ENCODE data around the gene THSD4. TPM values are rescaled to one million over a fixed set of nuclear protein-coding genes. Genes with fewer than 3 reads are reported as not detected.
A peak's percentile ranks its signal among the peaks of the same experiment; 100 is the strongest.

THSD4 gene
- total and polyA plus RNA-seq, 3 experiments from 2014 or later = not detected

DNA sequence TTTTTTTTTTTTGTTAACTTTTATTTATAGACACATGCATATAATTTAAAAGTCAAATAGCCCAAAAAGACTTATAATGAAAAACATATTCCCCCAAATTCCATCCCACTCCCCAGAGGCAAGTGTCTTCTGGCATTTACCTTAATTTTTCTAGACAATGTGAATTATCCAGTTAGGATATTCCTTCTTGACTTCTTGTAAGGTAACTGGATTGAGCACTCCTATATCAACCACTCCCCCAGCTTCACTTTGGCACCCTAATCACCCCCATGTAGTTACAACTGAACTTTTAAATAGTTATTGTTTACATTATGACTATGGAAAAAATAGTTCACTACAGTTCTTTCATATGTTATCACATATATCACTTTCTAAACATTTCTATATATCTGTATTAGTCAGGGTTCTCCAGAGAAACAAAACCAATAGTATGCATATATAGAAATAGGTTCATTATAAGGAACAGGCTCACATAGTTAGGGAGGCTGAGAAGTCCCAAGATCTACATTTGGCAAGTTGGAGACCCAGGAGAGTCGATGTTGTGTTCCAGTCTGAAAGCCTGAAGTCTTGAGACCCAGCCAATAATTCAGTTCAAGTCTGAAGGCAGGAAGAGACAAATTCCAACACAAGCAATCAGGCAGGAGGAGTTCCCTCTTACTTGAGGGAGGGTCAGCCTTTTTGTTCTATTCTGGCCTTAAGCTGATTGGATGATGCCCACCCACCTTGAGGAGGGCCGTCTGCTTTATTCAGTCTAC, 175.8 kb downstream of the THSD4 start:
- DNase-seq = no peak
- Histone ChIP-seq H3K4me1 (ENCODE audit: insufficient read depth, low read length) (peaks cover 14% of the 10 kb centered on the region), H3K27me3 (ENCODE audit: insufficient read depth, low read length, poor library complexity, severe bottlenecking) (no peaks in the 10 kb centered on the region), H3K36me3 (ENCODE audit: insufficient read depth, low read length) (no peaks in the 10 kb centered on the region), H3K4me3 (ENCODE audit: low read length) (no peak overlapping the region), H3K27ac (ENCODE audit: low read depth, low read length) (no peak overlapping the region), H3K9me3 (ENCODE audit: low read length) (no peaks in the 10 kb centered on the region)
- H3K27ac Mint-ChIP-seq = no peak overlapping the region
- ChIA-PET CTCF (no interaction called here), POLR2A (no interaction called here)
- H3K36me3 Mint-ChIP-seq = peaks cover 0 to 3% (median 0%) of the 10 kb centered on the region in 3 donors
- H3K4me3 Mint-ChIP-seq = no peak overlapping the region
- H3K4me1 Mint-ChIP-seq = peaks cover 10 to 16% (median 14%) of the 10 kb centered on the region in 3 donors
- peaks cover 6 to 10% of the 10 kb centered on the region in 2 donors for H3K27me3 Mint-ChIP-seq
- H3K9me3 Mint-ChIP-seq = no peaks in the 10 kb centered on the region

DNA sequence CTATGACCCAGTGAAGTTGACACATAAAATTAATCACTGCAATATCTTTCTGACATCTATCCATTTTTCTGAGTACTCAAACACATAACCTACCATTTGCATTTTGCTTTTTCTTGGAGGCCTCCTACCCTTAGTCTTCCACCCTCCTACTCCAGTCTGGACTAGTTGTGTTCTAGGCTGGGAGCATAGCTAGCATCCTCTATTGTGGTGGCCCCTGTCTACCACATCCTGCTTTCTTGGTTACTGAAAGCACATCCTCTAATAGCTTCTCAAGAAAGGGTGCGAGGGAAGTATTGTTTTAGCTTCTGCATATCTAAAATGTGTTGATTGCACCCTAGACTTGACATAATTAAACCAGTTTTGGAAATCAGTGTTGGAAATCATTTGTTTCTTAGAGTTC, 176.5 kb downstream of the THSD4 start:
- Histone ChIP-seq H3K9me3 (ENCODE audit: low read length) (no peaks in the 10 kb centered on the region), H3K27me3 (ENCODE audit: insufficient read depth, low read length, poor library complexity, severe bottlenecking) (no peaks in the 10 kb centered on the region), H3K4me3 (ENCODE audit: low read length) (no peak overlapping the region), H3K4me1 (ENCODE audit: insufficient read depth, low read length) (peaks cover 14% of the 10 kb centered on the region), H3K36me3 (ENCODE audit: insufficient read depth, low read length) (no peaks in the 10 kb centered on the region), H3K27ac (ENCODE audit: low read depth, low read length) (no peak overlapping the region)
- Mint-ChIP-seq H3K27ac (peak overlapping the region in 1 of 8 donors; percentile 26), H3K9me3 (no peaks in the 10 kb centered on the region), H3K27me3 (peaks cover 2 to 5% of the 10 kb centered on the region in 2 donors), H3K4me1 (peaks cover 10 to 16% (median 14%) of the 10 kb centered on the region in 3 donors), H3K4me3 (peak overlapping the region in 1 of 7 donors; percentile 20), H3K36me3 (peaks cover 0 to 2% (median 0%) of the 10 kb centered on the region in 3 donors)
- POLR2A ChIA-PET = no interaction called here
- DNase-seq = peak in 1 of 5 donors; percentile 11
- CTCF ChIA-PET = no interaction called here

- Histone ChIP-seq H3K27me3 (ENCODE audit: insufficient read depth, low read length, poor library complexity, severe bottlenecking) (no peaks in the 10 kb centered on the region), H3K4me3 (ENCODE audit: low read length) (no peak overlapping the region), H3K4me1 (ENCODE audit: insufficient read depth, low read length) (peaks cover 14% of the 10 kb centered on the region), H3K9me3 (ENCODE audit: low read length) (no peaks in the 10 kb centered on the region), H3K36me3 (ENCODE audit: insufficient read depth, low read length) (no peaks in the 10 kb centered on the region), H3K27ac (ENCODE audit: low read depth, low read length) (no peak overlapping the region)
- POLR2A ChIA-PET = interaction anchor here (0.7 kb wide), 1 partner anchor 508 kb away, joined by 3 read pairs; no protein-coding TSS in a partner anchor
- no peak for DNase-seq
- Mint-ChIP-seq H3K4me3 (no peak overlapping the region), H3K36me3 (peaks cover 0 to 2% (median 0%) of the 10 kb centered on the region in 3 donors), H3K9me3 (no peaks in the 10 kb centered on the region), H3K27me3 (peaks cover 0 to 2% of the 10 kb centered on the region in 2 donors), H3K4me1 (peaks cover 10 to 16% (median 14%) of the 10 kb centered on the region in 3 donors), H3K27ac (no peak overlapping the region)
- CTCF ChIA-PET = no interaction called here
Measured at GRCh38 chr15:71293723-71294122, 178.5 kb downstream of the THSD4 start.

DNA sequence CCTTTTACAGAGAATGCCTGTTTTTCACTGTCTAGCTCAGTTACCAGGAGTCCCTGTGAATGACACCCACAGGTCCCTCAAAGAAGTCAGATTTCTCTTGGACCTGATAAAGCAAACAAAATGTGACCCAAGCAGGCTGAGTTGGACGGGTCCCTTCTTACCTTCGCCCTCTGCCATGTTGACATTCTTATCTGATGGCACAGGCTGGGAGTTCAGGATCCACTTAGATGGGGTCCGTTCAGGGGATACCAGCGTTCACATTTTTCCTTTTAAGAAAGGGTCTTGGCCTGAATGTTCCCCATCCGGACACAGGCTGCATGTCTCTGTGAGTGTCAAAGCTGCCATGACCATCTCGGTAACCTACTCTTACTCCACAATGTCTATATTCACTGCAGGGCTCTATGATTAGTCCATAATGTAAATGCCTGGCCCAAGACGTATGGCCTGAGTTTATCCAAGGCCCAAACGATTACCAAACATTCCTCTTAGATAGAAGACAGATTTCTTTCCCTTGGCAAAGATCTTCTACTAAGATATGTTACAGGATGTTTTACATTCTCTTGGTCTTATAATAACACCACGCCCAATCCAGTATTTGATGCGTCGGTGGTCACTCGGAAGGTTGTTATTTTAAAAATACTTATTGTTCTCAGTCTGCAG, 179.1 kb downstream of the THSD4 start:
- no peaks in the 10 kb centered on the region for H3K27me3 ChIP-seq (ENCODE audit: insufficient read depth, low read length, poor library complexity, severe bottlenecking)
- no peaks in the 10 kb centered on the region for H3K36me3 ChIP-seq (ENCODE audit: insufficient read depth, low read length)
- peaks cover 10 to 16% (median 14%) of the 10 kb centered on the region in 3 donors for H3K4me1 Mint-ChIP-seq
- H3K36me3 Mint-ChIP-seq = peaks cover 0 to 2% (median 0%) of the 10 kb centered on the region in 3 donors
- no peaks in the 10 kb centered on the region for H3K9me3 Mint-ChIP-seq
- no peak for DNase-seq
- no peak overlapping the region for H3K4me3 Mint-ChIP-seq
- H3K9me3 ChIP-seq (ENCODE audit: low read length) = no peaks in the 10 kb centered on the region
- H3K27me3 Mint-ChIP-seq = peaks cover 0 to 4% of the 10 kb centered on the region in 2 donors
- POLR2A ChIA-PET = no interaction called here
- CTCF ChIA-PET = no interaction called here
- no peak overlapping the region for H3K4me3 ChIP-seq (ENCODE audit: low read length)
- H3K27ac Mint-ChIP-seq = no peak overlapping the region
- H3K27ac ChIP-seq (ENCODE audit: low read depth, low read length) = no peak overlapping the region
- H3K4me1 ChIP-seq (ENCODE audit: insufficient read depth, low read length) = peaks cover 14% of the 10 kb centered on the region

GRCh38 chr15:71294911-71295602, 179.8 kb downstream of the THSD4 start:
- H3K27me3 Mint-ChIP-seq = peaks cover 0 to 4% of the 10 kb centered on the region in 2 donors
- peaks cover 10 to 16% (median 14%) of the 10 kb centered on the region in 3 donors for H3K4me1 Mint-ChIP-seq
- H3K9me3 ChIP-seq (ENCODE audit: low read length) = no peaks in the 10 kb centered on the region
- H3K27ac ChIP-seq (ENCODE audit: low read depth, low read length) = no peak overlapping the region
- peaks cover 14% of the 10 kb centered on the region for H3K4me1 ChIP-seq (ENCODE audit: insufficient read depth, low read length)
- no peaks in the 10 kb centered on the region for H3K36me3 ChIP-seq (ENCODE audit: insufficient read depth, low read length)
- no peaks in the 10 kb centered on the region for H3K9me3 Mint-ChIP-seq
- no peak overlapping the region for H3K4me3 ChIP-seq (ENCODE audit: low read length)
- DNase-seq = no peak
- ChIA-PET POLR2A (no interaction called here), CTCF (no interaction called here)
- H3K4me3 Mint-ChIP-seq = no peak overlapping the region
- H3K36me3 Mint-ChIP-seq = peaks cover 0 to 2% (median 0%) of the 10 kb centered on the region in 3 donors
- no peaks in the 10 kb centered on the region for H3K27me3 ChIP-seq (ENCODE audit: insufficient read depth, low read length, poor library complexity, severe bottlenecking)
- H3K27ac Mint-ChIP-seq = no peak overlapping the region

DNA sequence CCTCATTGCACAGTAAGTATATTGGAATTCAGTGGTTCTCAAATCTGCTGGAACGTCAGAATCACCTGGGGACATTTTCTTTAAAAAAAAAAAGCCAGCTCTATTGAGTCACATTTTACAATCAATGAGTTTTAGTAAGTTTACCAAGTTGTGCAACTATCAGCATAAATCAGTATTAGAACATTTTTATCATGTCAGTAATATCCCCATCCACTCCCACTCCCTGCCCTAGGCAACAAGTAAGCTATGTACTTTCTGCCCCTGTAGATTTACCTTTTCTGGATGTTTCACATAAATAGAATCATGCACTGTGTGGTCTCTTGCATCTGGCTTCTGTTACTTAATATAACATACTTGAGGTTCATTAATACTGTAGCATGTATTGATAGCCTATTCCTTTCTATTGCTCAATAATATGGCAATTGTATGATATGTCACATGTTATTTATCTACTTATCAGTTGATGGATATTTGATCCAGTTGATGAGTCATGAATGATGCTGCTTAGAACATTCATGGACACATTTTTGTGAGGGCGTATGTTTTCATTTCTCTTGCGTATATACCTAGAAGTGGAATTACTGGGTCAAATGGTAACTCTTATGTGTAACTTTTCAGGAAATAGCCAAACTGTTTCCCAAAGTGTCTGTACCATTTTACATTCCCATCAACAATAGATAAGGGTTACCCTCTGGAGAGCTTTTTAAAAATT, 180.5 kb downstream of the THSD4 start:
- Histone ChIP-seq H3K4me3 (ENCODE audit: low read length) (no peak overlapping the region), H3K27me3 (ENCODE audit: insufficient read depth, low read length, poor library complexity, severe bottlenecking) (no peaks in the 10 kb centered on the region), H3K9me3 (ENCODE audit: low read length) (no peaks in the 10 kb centered on the region), H3K36me3 (ENCODE audit: insufficient read depth, low read length) (no peaks in the 10 kb centered on the region), H3K4me1 (ENCODE audit: insufficient read depth, low read length) (peaks cover 14% of the 10 kb centered on the region), H3K27ac (ENCODE audit: low read depth, low read length) (no peak overlapping the region)
- ChIA-PET CTCF (no interaction called here), POLR2A (no interaction called here)
- peaks cover 0 to 2% (median 0%) of the 10 kb centered on the region in 3 donors for H3K36me3 Mint-ChIP-seq
- no peak overlapping the region for H3K4me3 Mint-ChIP-seq
- no peaks in the 10 kb centered on the region for H3K9me3 Mint-ChIP-seq
- DNase-seq = no peak
- H3K27ac Mint-ChIP-seq = no peak overlapping the region
- peaks cover 10 to 16% (median 14%) of the 10 kb centered on the region in 3 donors for H3K4me1 Mint-ChIP-seq
- H3K27me3 Mint-ChIP-seq = peaks cover 0 to 4% of the 10 kb centered on the region in 2 donors

- H3K27me3 Mint-ChIP-seq = peaks cover 0 to 4% of the 10 kb centered on the region in 2 donors
- no peak overlapping the region for H3K27ac Mint-ChIP-seq
- H3K4me3 ChIP-seq (ENCODE audit: low read length) = no peak overlapping the region
- POLR2A ChIA-PET = no interaction called here
- CTCF ChIA-PET = no interaction called here
- peaks cover 0 to 2% (median 0%) of the 10 kb centered on the region in 3 donors for H3K36me3 Mint-ChIP-seq
- no peak overlapping the region for H3K27ac ChIP-seq (ENCODE audit: low read depth, low read length)
- H3K9me3 ChIP-seq (ENCODE audit: low read length) = no peaks in the 10 kb centered on the region
- H3K4me3 Mint-ChIP-seq = no peak overlapping the region
- no peak for DNase-seq
- H3K9me3 Mint-ChIP-seq = no peaks in the 10 kb centered on the region
- H3K4me1 Mint-ChIP-seq = peaks cover 10 to 13% (median 12%) of the 10 kb centered on the region in 3 donors
- peaks cover 11% of the 10 kb centered on the region for H3K4me1 ChIP-seq (ENCODE audit: insufficient read depth, low read length)
- no peaks in the 10 kb centered on the region for H3K27me3 ChIP-seq (ENCODE audit: insufficient read depth, low read length, poor library complexity, severe bottlenecking)
- no peaks in the 10 kb centered on the region for H3K36me3 ChIP-seq (ENCODE audit: insufficient read depth, low read length)
Measured at GRCh38 chr15:71296315-71296679, 181.0 kb downstream of the THSD4 start.

Data from CD8-positive, alpha-beta memory T cell (primary cell).